Measurements from ENCODE around the gene DNAJC11.

DNAJC11 gene

GRCh38 chr1:6599141-6599975 lies 102.3 kb downstream of the DNAJC11 start:
- no peak for DNase-seq

GRCh38 chr1:6597777-6598131 lies 103.9 kb downstream of the DNAJC11 start:
- no peak for DNase-seq

- no peak for DNase-seq
Measured at GRCh38 chr1:6596886-6597776, 104.5 kb downstream of the DNAJC11 start.

GRCh38 chr1:6596351-6596750 lies 105.3 kb downstream of the DNAJC11 start:
- DNase-seq = no peak

GRCh38 chr1:6594977-6595740 lies 106.5 kb downstream of the DNAJC11 start:
- DNase-seq = no peak

- no peak for DNase-seq
Measured at GRCh38 chr1:6593810-6594209, 107.8 kb downstream of the DNAJC11 start.

- no peak for DNase-seq
Measured at GRCh38 chr1:6592865-6593593, 108.6 kb downstream of the DNAJC11 start.

- no peak for DNase-seq
Measured at GRCh38 chr1:6592441-6592840, 109.2 kb downstream of the DNAJC11 start.

GRCh38 chr1:6591644-6592043 lies 110.0 kb downstream of the DNAJC11 start:
- no peak for DNase-seq

- DNase-seq = no peak
Measured at GRCh38 chr1:6591222-6591621, 110.4 kb downstream of the DNAJC11 start.

- no peak for DNase-seq
Measured at GRCh38 chr1:6590046-6590445, 111.6 kb downstream of the DNAJC11 start.

- no peak for DNase-seq
Measured at GRCh38 chr1:6588893-6589520, 112.6 kb downstream of the DNAJC11 start.

- DNase-seq = no peak
Measured at GRCh38 chr1:6588128-6588892, 113.3 kb downstream of the DNAJC11 start.

- no peak for DNase-seq
Measured at GRCh38 chr1:6587261-6588005, 114.2 kb downstream of the DNAJC11 start.

GRCh38 chr1:6586404-6586816 lies 115.2 kb downstream of the DNAJC11 start:
- no peak for DNase-seq

GRCh38 chr1:6585841-6586240 lies 115.8 kb downstream of the DNAJC11 start:
- no peak for DNase-seq

- no peak for DNase-seq
Measured at GRCh38 chr1:6585081-6585722, 116.4 kb downstream of the DNAJC11 start.

All from effector CD8-positive, alpha-beta T cell (primary cell).